ENCODE data around the gene TLX2. TPM values are rescaled to one million over a fixed set of nuclear protein-coding genes. Genes with fewer than 3 reads are reported as not detected.

TLX2 gene
- total and polyA plus RNA-seq, 2 of the 13 experiments (the other 11 are each of a cell fraction or from before 2014, with no cell fraction given): 0.05 to 0.20 TPM

DNA sequence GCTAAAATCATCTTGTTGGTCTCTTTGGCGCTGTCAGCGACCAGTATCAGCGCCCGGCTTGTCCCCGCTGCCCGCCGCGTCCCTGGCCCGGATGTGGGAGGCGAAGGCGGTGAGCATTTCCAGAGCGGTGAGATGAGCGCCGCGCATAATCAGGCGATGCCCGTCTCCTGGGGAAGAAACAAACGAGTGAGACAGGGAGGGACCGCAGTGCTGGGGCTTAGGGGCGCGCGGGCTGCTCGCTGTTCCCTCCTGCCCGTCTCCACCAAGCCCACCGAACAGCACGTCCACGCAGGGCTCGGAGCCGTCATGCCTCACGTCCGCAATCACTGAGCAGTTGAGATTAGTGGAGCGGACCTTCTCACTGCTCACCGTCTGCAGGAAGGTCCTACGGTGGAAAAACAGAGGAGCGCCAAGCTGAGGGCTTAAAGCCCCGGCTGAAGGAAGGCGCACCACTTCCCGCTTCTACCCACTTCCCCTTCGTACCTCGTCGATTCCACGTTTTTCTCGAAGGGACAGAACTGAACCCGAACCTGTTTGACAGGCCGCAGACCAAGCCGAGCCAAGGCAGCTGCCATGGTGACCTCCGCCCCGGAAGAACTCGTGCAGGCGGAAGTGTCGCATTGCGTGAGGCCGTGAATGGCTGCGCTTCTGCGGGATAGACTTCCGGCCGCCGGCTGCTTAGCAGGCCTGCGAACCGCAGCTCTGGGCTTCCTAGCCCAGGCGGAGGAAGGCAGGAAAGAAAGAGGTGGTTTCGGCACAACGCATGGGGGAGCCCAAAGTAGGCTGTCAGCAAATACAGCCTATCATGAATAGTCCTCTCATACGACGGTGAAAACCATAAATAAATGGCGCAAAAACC is 41.9 kb upstream of the TLX2 start, which contains the start of gene MRPL53 (continued):
- TF ChIP-seq, protein P1, sequence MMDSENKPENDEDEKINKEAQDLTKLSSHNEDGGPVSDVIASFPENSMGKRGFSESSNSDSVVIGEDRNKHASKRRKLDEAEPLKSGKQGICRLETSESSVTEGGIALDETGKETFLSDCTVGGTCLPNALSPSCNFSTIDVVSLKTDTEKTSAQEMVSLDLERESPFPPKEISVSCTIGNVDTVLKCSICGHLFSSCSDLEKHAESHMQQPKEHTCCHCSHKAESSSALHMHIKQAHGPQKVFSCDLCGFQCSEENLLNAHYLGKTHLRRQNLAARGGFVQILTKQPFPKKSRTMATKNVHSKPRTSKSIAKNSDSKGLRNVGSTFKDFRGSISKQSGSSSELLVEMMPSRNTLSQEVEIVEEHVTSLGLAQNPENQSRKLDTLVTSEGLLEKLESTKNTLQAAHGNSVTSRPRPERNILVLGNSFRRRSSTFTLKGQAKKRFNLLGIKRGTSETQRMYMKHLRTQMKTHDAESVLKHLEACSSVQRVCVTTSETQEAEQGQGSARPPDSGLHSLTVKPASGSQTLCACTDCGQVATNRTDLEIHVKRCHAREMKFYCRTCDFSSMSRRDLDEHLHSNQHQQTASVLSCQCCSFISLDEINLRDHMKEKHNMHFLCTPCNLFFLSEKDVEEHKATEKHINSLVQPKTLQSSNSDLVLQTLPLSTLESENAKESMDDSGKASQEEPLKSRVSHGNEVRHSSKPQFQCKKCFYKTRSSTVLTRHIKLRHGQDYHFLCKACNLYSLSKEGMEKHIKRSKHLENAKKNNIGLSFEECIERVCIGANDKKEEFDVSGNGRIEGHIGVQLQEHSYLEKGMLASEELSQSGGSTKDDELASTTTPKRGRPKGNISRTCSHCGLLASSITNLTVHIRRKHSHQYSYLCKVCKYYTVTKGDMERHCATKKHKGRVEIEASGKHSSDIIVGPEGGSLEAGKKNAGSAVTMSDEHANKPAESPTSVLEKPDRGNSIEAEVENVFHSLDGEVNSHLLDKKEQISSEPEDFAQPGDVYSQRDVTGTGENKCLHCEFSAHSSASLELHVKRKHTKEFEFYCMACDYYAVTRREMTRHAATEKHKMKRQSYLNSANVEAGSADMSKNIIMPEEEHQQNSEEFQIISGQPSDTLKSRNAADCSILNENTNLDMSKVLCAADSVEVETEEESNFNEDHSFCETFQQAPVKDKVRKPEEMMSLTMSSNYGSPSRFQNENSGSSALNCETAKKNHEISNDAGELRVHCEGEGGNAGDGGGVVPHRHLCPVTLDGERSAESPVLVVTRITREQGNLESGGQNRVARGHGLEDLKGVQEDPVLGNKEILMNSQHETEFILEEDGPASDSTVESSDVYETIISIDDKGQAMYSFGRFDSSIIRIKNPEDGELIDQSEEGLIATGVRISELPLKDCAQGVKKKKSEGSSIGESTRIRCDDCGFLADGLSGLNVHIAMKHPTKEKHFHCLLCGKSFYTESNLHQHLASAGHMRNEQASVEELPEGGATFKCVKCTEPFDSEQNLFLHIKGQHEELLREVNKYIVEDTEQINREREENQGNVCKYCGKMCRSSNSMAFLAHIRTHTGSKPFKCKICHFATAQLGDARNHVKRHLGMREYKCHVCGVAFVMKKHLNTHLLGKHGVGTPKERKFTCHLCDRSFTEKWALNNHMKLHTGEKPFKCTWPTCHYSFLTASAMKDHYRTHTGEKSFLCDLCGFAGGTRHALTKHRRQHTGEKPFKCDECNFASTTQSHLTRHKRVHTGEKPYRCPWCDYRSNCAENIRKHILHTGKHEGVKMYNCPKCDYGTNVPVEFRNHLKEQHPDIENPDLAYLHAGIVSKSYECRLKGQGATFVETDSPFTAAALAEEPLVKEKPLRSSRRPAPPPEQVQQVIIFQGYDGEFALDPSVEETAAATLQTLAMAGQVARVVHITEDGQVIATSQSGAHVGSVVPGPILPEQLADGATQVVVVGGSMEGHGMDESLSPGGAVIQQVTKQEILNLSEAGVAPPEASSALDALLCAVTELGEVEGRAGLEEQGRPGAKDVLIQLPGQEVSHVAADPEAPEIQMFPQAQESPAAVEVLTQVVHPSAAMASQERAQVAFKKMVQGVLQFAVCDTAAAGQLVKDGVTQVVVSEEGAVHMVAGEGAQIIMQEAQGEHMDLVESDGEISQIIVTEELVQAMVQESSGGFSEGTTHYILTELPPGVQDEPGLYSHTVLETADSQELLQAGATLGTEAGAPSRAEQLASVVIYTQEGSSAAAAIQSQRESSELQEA (CRISPR knock-in tag; IDR thresholded peaks at IDR 0.05; ENCODE audit: not compliant biosample characterization): peak; percentile 87
- TF ChIP-seq ZBTB34 (CRISPR knock-in tag; IDR thresholded peaks at IDR 0.05) (peak; percentile 88; the same call in 1 of the 2 replicates), ZFAT (CRISPR knock-in tag; conservative IDR thresholded peaks at IDR 0.05) (no peak), PBX3 (CRISPR knock-in tag; IDR thresholded peaks at IDR 0.05; ENCODE audit: borderline replicate concordance) (no peak), SOX13 (IDR thresholded peaks at IDR 0.05) (0 out of 2 replicates have a peak, but pooled peaks have one; percentile 46), SOX13 (CRISPR knock-in tag; conservative IDR thresholded peaks at IDR 0.05 in 1 of 2, IDR thresholded peaks at IDR 0.05 in 1 of 2) (peak; percentile 68 to 71; a peak in 3 of 4 replicates), HNRNPLL (IDR thresholded peaks at IDR 0.05; ENCODE audit: low read depth, low read length, poor library complexity, severe bottlenecking) (peak; percentile 78), ZSCAN9 (CRISPR knock-in tag; IDR thresholded peaks at IDR 0.05; ENCODE audit: borderline replicate concordance) (peak; percentile 89), IRX3 (CRISPR knock-in tag; IDR thresholded peaks at IDR 0.05; ENCODE audit: borderline replicate concordance, low read depth) (peak; percentile 71; the same call in 1 of the 2 replicates), EHMT2 (IDR thresholded peaks at IDR 0.05; ENCODE audit: borderline replicate concordance, low read depth, low read length) (no peak; the same call in 1 of the 2 replicates), E2F2 (CRISPR knock-in tag; IDR thresholded peaks at IDR 0.05; ENCODE audit: borderline replicate concordance) (no peak), HNRNPUL1 (IDR thresholded peaks at IDR 0.05; ENCODE audit: low read depth, low read length) (no peak)
- TF ChIP-seq, protein P2, sequence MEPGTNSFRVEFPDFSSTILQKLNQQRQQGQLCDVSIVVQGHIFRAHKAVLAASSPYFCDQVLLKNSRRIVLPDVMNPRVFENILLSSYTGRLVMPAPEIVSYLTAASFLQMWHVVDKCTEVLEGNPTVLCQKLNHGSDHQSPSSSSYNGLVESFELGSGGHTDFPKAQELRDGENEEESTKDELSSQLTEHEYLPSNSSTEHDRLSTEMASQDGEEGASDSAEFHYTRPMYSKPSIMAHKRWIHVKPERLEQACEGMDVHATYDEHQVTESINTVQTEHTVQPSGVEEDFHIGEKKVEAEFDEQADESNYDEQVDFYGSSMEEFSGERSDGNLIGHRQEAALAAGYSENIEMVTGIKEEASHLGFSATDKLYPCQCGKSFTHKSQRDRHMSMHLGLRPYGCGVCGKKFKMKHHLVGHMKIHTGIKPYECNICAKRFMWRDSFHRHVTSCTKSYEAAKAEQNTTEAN (CRISPR knock-in tag; conservative IDR thresholded peaks at IDR 0.05): peak; percentile 73; the same call in 1 of the 2 replicates

Measured in HepG2 (cell line).